ENCODE measurements around the gene DNAI7. TPM values are rescaled to one million over a fixed set of nuclear protein-coding genes. Genes with fewer than 3 reads are reported as not detected.
A peak's percentile ranks its signal among the peaks of the same experiment; 100 is the strongest.

The DNAI7 gene
- total and polyA plus RNA-seq, 3 experiments from 2014 or later: not detected

- H3K36me3 ChIP-seq (ENCODE audit: insufficient read depth, low read length): peaks cover 38% of the 10 kb centered on the region
- Mint-ChIP-seq H3K36me3 (peaks cover 14 to 61% (median 34%) of the 10 kb centered on the region in 3 donors), H3K4me1 (peaks cover 0 to 6% (median 4%) of the 10 kb centered on the region in 3 donors), H3K9me3 (no peaks in the 10 kb centered on the region), H3K4me3 (no peak overlapping the region), H3K27ac (peak overlapping the region in 6 of 8 donors; percentile 33 to 76 (median 58)), H3K27me3 (no peaks in the 10 kb centered on the region)
- H3K9me3 ChIP-seq (ENCODE audit: low read length): no peaks in the 10 kb centered on the region
- no peak overlapping the region for H3K27ac ChIP-seq (ENCODE audit: low read depth, low read length)
- no peak overlapping the region for H3K4me3 ChIP-seq (ENCODE audit: low read length)
- ChIA-PET CTCF (no interaction called here), POLR2A (no interaction called here)
- H3K4me1 ChIP-seq (ENCODE audit: insufficient read depth, low read length): no peaks in the 10 kb centered on the region
- no peak for DNase-seq
- H3K27me3 ChIP-seq (ENCODE audit: insufficient read depth, low read length, poor library complexity, severe bottlenecking): no peaks in the 10 kb centered on the region
These were observed 94.5 kb downstream of the DNAI7 start for GRCh38 chr12:25100194-25101091.

- no peaks in the 10 kb centered on the region for H3K9me3 ChIP-seq (ENCODE audit: low read length)
- peaks cover 32% of the 10 kb centered on the region for H3K36me3 ChIP-seq (ENCODE audit: insufficient read depth, low read length)
- H3K4me3 ChIP-seq (ENCODE audit: low read length): no peak overlapping the region
- Mint-ChIP-seq H3K4me3 (no peak overlapping the region), H3K9me3 (peaks cover 0 to 2% (median 0%) of the 10 kb centered on the region in 5 donors), H3K27ac (no peak overlapping the region), H3K36me3 (peaks cover 26 to 63% (median 32%) of the 10 kb centered on the region in 3 donors), H3K4me1 (peaks cover 0 to 8% (median 4%) of the 10 kb centered on the region in 3 donors), H3K27me3 (no peaks in the 10 kb centered on the region)
- ChIA-PET CTCF (no interaction called here), POLR2A (no interaction called here)
- no peak for DNase-seq
- H3K27ac ChIP-seq (ENCODE audit: low read depth, low read length): no peak overlapping the region
- no peaks in the 10 kb centered on the region for H3K27me3 ChIP-seq (ENCODE audit: insufficient read depth, low read length, poor library complexity, severe bottlenecking)
- H3K4me1 ChIP-seq (ENCODE audit: insufficient read depth, low read length): no peaks in the 10 kb centered on the region
These were observed 96.0 kb downstream of the DNAI7 start for GRCh38 chr12:25099010-25099409.

DNA sequence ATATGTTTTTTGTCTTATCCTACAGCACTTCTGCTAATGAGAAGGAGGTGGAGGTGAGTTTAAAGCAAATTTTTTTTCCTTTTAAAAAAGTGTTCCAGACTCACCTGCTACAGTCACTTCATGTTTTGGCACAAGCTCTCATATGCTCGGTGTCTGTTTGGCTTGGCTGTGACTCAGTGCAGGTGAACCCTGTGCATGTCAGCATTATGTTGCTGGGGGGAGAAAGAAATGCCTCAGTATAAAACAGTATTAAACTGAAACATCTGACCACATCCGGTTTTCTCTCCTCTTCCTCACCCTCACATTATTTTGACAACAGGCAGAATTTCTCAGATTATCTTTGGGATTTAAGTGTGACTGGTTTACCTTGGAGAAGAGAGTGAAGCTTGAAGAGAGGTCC, 105.2 kb downstream of the DNAI7 start:
- H3K36me3 ChIP-seq (ENCODE audit: insufficient read depth, low read length): peaks cover 22% of the 10 kb centered on the region
- POLR2A ChIA-PET: no interaction called here
- peaks cover 0 to 2% (median 0%) of the 10 kb centered on the region in 5 donors for H3K9me3 Mint-ChIP-seq

DNA sequence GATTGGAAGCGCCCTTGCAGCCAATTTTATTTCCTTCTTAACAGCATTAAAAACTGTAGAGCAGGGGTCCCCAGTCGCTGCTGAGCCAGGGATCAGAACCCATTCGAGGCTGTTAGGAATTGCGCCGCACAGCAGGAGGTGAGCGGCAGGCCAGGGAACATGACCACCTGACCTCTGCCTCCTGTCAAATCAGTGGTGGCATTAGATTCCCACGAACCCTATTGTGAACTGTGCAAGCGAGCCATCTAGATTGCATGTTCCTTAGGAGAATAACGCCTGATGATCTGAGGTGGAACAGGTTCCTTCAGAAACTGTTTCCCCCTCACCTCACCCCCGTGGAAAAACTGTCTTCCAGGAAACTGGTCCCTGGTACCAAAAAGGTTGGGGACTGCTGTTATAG, 107.4 kb downstream of the DNAI7 start:
- H3K27ac Mint-ChIP-seq: peak overlapping the region in 3 of 8 donors; percentile 4 to 59 (median 19)
- CTCF ChIA-PET: no interaction called here
- POLR2A ChIA-PET: no interaction called here

More for the DNA sequence above, 105.2 kb downstream of the DNAI7 start:
- H3K9me3 ChIP-seq (ENCODE audit: low read length): no peaks in the 10 kb centered on the region
- H3K4me1 Mint-ChIP-seq: peaks cover 23 to 39% (median 25%) of the 10 kb centered on the region in 3 donors
- H3K27me3 ChIP-seq (ENCODE audit: insufficient read depth, low read length, poor library complexity, severe bottlenecking): no peaks in the 10 kb centered on the region
- no peak overlapping the region for H3K27ac ChIP-seq (ENCODE audit: low read depth, low read length)
- H3K27ac Mint-ChIP-seq: peak overlapping the region in 6 of 8 donors; percentile 7 to 74 (median 48)
- no peaks in the 10 kb centered on the region for H3K27me3 Mint-ChIP-seq
- no peak overlapping the region for H3K4me3 ChIP-seq (ENCODE audit: low read length)
- peaks cover 5% of the 10 kb centered on the region for H3K4me1 ChIP-seq (ENCODE audit: insufficient read depth, low read length)
- H3K36me3 Mint-ChIP-seq: peaks cover 42 to 84% (median 52%) of the 10 kb centered on the region in 3 donors
- DNase-seq: no peak
- peak overlapping the region in 3 of 7 donors; percentile 1 to 34 (median 23) for H3K4me3 Mint-ChIP-seq
- CTCF ChIA-PET: interaction anchor here (1.3 kb wide), 1 partner anchor 99 kb away, joined by 3 read pairs; no protein-coding TSS in a partner anchor

GRCh38 chr12:25084816-25085215, 110.1 kb downstream of the DNAI7 start:
- H3K4me3 Mint-ChIP-seq: no peak overlapping the region
- H3K9me3 ChIP-seq (ENCODE audit: low read length): no peaks in the 10 kb centered on the region
- peaks cover 28 to 81% (median 29%) of the 10 kb centered on the region in 3 donors for H3K36me3 Mint-ChIP-seq
- H3K27ac Mint-ChIP-seq: peak overlapping the region in 2 of 8 donors; percentile 29 to 72
- DNase-seq: no peak
- H3K36me3 ChIP-seq (ENCODE audit: insufficient read depth, low read length): peaks cover 29% of the 10 kb centered on the region
- peaks cover 4% of the 10 kb centered on the region for H3K4me1 ChIP-seq (ENCODE audit: insufficient read depth, low read length)
- no peaks in the 10 kb centered on the region for H3K27me3 Mint-ChIP-seq
- no peaks in the 10 kb centered on the region for H3K9me3 Mint-ChIP-seq
- POLR2A ChIA-PET: no interaction called here
- no peak overlapping the region for H3K27ac ChIP-seq (ENCODE audit: low read depth, low read length)
- CTCF ChIA-PET: interaction anchor here (0.8 kb wide), 1 partner anchor 46 kb away, joined by 3 read pairs; no protein-coding TSS in a partner anchor
- H3K4me1 Mint-ChIP-seq: peaks cover 17 to 32% (median 20%) of the 10 kb centered on the region in 3 donors
- H3K4me3 ChIP-seq (ENCODE audit: low read length): no peak overlapping the region
- no peaks in the 10 kb centered on the region for H3K27me3 ChIP-seq (ENCODE audit: insufficient read depth, low read length, poor library complexity, severe bottlenecking)

More for the DNA sequence above, 107.4 kb downstream of the DNAI7 start:
- H3K36me3 Mint-ChIP-seq: peaks cover 40 to 84% (median 42%) of the 10 kb centered on the region in 3 donors
- peak overlapping the region in 1 of 7 donors; percentile 14 for H3K4me3 Mint-ChIP-seq
- Histone ChIP-seq H3K36me3 (ENCODE audit: insufficient read depth, low read length) (peaks cover 30% of the 10 kb centered on the region), H3K27ac (ENCODE audit: low read depth, low read length) (no peak overlapping the region), H3K4me3 (ENCODE audit: low read length) (no peak overlapping the region), H3K4me1 (ENCODE audit: insufficient read depth, low read length) (peaks cover 5% of the 10 kb centered on the region), H3K9me3 (ENCODE audit: low read length) (no peaks in the 10 kb centered on the region), H3K27me3 (ENCODE audit: insufficient read depth, low read length, poor library complexity, severe bottlenecking) (no peaks in the 10 kb centered on the region)
- no peaks in the 10 kb centered on the region for H3K9me3 Mint-ChIP-seq
- no peak for DNase-seq
- no peaks in the 10 kb centered on the region for H3K27me3 Mint-ChIP-seq
- H3K4me1 Mint-ChIP-seq: peaks cover 21 to 39% (median 25%) of the 10 kb centered on the region in 3 donors

DNA sequence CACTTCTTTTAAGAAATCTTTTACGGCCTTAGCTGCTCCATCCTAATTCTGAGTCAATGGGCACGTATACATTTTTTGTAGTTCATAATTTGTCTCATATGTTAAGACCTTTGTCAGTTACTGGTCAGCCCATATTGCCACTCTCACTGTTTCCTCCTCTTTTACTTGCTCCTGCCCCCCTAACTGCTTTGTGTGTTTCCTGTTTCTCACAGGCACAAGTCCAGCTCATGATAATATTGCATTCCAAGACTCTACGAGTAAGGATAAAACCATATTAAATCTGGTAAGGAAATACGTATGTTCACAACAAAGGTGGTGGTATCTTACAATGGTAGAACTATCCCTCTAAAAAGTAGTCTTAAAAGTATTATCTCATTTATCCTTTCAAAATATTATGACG, 111.7 kb downstream of the DNAI7 start:
- Histone ChIP-seq H3K4me3 (ENCODE audit: low read length) (no peak overlapping the region), H3K36me3 (ENCODE audit: insufficient read depth, low read length) (peaks cover 30% of the 10 kb centered on the region), H3K27ac (ENCODE audit: low read depth, low read length) (no peak overlapping the region), H3K4me1 (ENCODE audit: insufficient read depth, low read length) (no peaks in the 10 kb centered on the region), H3K27me3 (ENCODE audit: insufficient read depth, low read length, poor library complexity, severe bottlenecking) (no peaks in the 10 kb centered on the region), H3K9me3 (ENCODE audit: low read length) (no peaks in the 10 kb centered on the region)
- Mint-ChIP-seq H3K4me1 (peaks cover 9 to 16% (median 10%) of the 10 kb centered on the region in 3 donors), H3K36me3 (peaks cover 30 to 84% (median 31%) of the 10 kb centered on the region in 3 donors), H3K27me3 (no peaks in the 10 kb centered on the region), H3K9me3 (no peaks in the 10 kb centered on the region), H3K4me3 (no peak overlapping the region), H3K27ac (no peak overlapping the region)
- DNase-seq: no peak
- ChIA-PET CTCF (interaction anchor here (1.5 kb wide), 1 partner anchor 12 kb away, joined by 3 read pairs; no protein-coding TSS in a partner anchor), POLR2A (no interaction called here)

- ChIA-PET POLR2A (no interaction called here), CTCF (interaction anchor here (1.5 kb wide), 1 partner anchor 11 kb away, joined by 3 read pairs; no protein-coding TSS in a partner anchor)
- H3K4me1 Mint-ChIP-seq: peaks cover 4 to 10% (median 6%) of the 10 kb centered on the region in 3 donors
- H3K4me3 Mint-ChIP-seq: no peak overlapping the region
- H3K27ac Mint-ChIP-seq: no peak overlapping the region
- H3K27me3 ChIP-seq (ENCODE audit: insufficient read depth, low read length, poor library complexity, severe bottlenecking): no peaks in the 10 kb centered on the region
- H3K36me3 ChIP-seq (ENCODE audit: insufficient read depth, low read length): peaks cover 26% of the 10 kb centered on the region
- no peaks in the 10 kb centered on the region for H3K9me3 Mint-ChIP-seq
- no peak overlapping the region for H3K27ac ChIP-seq (ENCODE audit: low read depth, low read length)
- H3K36me3 Mint-ChIP-seq: peaks cover 27 to 82% (median 30%) of the 10 kb centered on the region in 3 donors
- no peaks in the 10 kb centered on the region for H3K9me3 ChIP-seq (ENCODE audit: low read length)
- no peaks in the 10 kb centered on the region for H3K27me3 Mint-ChIP-seq
- no peaks in the 10 kb centered on the region for H3K4me1 ChIP-seq (ENCODE audit: insufficient read depth, low read length)
- no peak for DNase-seq
- H3K4me3 ChIP-seq (ENCODE audit: low read length): no peak overlapping the region
These were observed 112.3 kb downstream of the DNAI7 start for GRCh38 chr12:25082628-25083027.

DNA sequence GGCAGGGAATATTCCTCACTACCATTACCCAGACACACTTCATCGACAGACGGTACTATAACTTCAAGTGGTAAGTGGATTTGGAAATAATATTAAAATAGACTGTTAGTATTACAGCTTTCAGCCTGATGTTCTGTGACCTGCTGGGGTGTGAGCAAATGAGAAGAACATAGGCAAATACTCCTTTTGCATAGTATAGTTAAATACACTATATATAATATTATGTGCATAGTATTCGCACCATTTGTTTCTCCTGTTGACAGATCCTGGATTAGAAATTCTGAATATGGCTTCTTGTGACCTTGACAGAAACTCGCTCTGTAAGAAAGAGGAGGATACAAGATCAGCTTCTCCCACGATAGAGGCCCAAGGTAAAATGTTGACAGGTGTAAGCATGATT, 115.6 kb downstream of the DNAI7 start:
- CTCF ChIA-PET: no interaction called here
- no peaks in the 10 kb centered on the region for H3K9me3 ChIP-seq (ENCODE audit: low read length)
- Mint-ChIP-seq H3K4me3 (no peak overlapping the region), H3K4me1 (peaks cover 2 to 9% (median 2%) of the 10 kb centered on the region in 3 donors), H3K27ac (peak overlapping the region in 1 of 8 donors; percentile 27), H3K27me3 (no peaks in the 10 kb centered on the region), H3K9me3 (no peaks in the 10 kb centered on the region), H3K36me3 (peaks cover 10 to 64% (median 15%) of the 10 kb centered on the region in 3 donors)
- POLR2A ChIA-PET: no interaction called here
- no peak overlapping the region for H3K4me3 ChIP-seq (ENCODE audit: low read length)
- H3K27me3 ChIP-seq (ENCODE audit: insufficient read depth, low read length, poor library complexity, severe bottlenecking): no peaks in the 10 kb centered on the region
- H3K4me1 ChIP-seq (ENCODE audit: insufficient read depth, low read length): no peaks in the 10 kb centered on the region
- H3K27ac ChIP-seq (ENCODE audit: low read depth, low read length): no peak overlapping the region
- peaks cover 21% of the 10 kb centered on the region for H3K36me3 ChIP-seq (ENCODE audit: insufficient read depth, low read length)
- DNase-seq: no peak

Measured in CD8-positive, alpha-beta memory T cell (primary cell).